Stimulated activated CD4-positive, alpha-beta T cell treated with anti-CD3 and anti-CD28 coated beads, Interleukin-12 subunit alpha, Interleukin-12 subunit beta, amount 100 ng/mL, for 4 hours (primary cell): ENCODE results near the gene HADHB.
"Not testable (repeated sequence)": the region's sequence is repeated elsewhere in the genome, so short reads cannot be mapped to it uniquely, and the experiment has no call there.

ENCODE experiments used
- DNase-seq: peaks from one replicate; pipeline ENCODE4 v3.0.0-alpha.2; 2020

Gene HADHB

GRCh38 chr2:26245810-26246209 lies 1.1 kb downstream of the HADHB start:
- no peak for DNase-seq

GRCh38 chr2:26246818-26247217 lies 2.1 kb downstream of the HADHB start:
- DNase-seq: peak; percentile 6

GRCh38 chr2:26249625-26250024 lies 4.9 kb downstream of the HADHB start:
- DNase-seq: no peak

- DNase-seq: no peak
Observed at GRCh38 chr2:26251893-26252292, 7.2 kb downstream of the HADHB start.

GRCh38 chr2:26255759-26256384 lies 11.1 kb downstream of the HADHB start:
- no peak for DNase-seq

- DNase-seq: not testable (repeated sequence)
Observed at GRCh38 chr2:26258836-26259235, 14.1 kb downstream of the HADHB start.

- DNase-seq: no peak
Observed at GRCh38 chr2:26268213-26268612, 23.5 kb downstream of the HADHB start.

- DNase-seq: not testable (repeated sequence)
Observed at GRCh38 chr2:26268670-26269385, 24.1 kb downstream of the HADHB start.

- no peak for DNase-seq
Observed at GRCh38 chr2:26269571-26270158, 24.9 kb downstream of the HADHB start.

- no peak for DNase-seq
Observed at GRCh38 chr2:26270373-26270772, 25.6 kb downstream of the HADHB start.

- no peak for DNase-seq
Observed at GRCh38 chr2:26273501-26273900, 28.8 kb downstream of the HADHB start.

- DNase-seq: no peak
Observed at GRCh38 chr2:26274058-26274613, 29.4 kb downstream of the HADHB start.

- no peak for DNase-seq
Observed at GRCh38 chr2:26276484-26277227, 31.9 kb downstream of the HADHB start.

- DNase-seq: no peak
Observed at GRCh38 chr2:26279886-26280285, 35.1 kb downstream of the HADHB start.

GRCh38 chr2:26281226-26281625 lies 36.5 kb downstream of the HADHB start:
- DNase-seq: no peak

- DNase-seq: no peak
Observed at GRCh38 chr2:26283606-26284005, 38.9 kb downstream of the HADHB start.

GRCh38 chr2:26284132-26284531 lies 39.4 kb downstream of the HADHB start:
- no peak for DNase-seq

GRCh38 chr2:26285931-26286330 lies 41.2 kb downstream of the HADHB start:
- no peak for DNase-seq

- DNase-seq: no peak
Observed at GRCh38 chr2:26290001-26290400, 45.3 kb downstream of the HADHB start.

GRCh38 chr2:26292646-26293045 lies 47.9 kb downstream of the HADHB start:
- DNase-seq: no peak

GRCh38 chr2:26295511-26295910 lies 50.8 kb downstream of the HADHB start:
- DNase-seq: no peak

- no peak for DNase-seq
Observed at GRCh38 chr2:26297061-26297460, 52.3 kb downstream of the HADHB start.

GRCh38 chr2:26298286-26298637 lies 53.5 kb downstream of the HADHB start:
- no peak for DNase-seq
